A549 (cell line): ENCODE measurements around the gene PPCDC. TPM values are rescaled to one million over a fixed set of nuclear protein-coding genes. Genes with fewer than 3 reads are reported as not detected.

Source experiments
- ATAC-seq, 2 experiments: fragments of 200-7000 bp in 1 of 2; fragments of >200 bp in 1 of 2; cut with Nextera tagmentation in 1 of 2; cut with Tn5 transposase in 1 of 2; 3 replicates each; pipeline versions ENCODE4 v1.8.0 to v1.9.1; 2018 to 2020; ENCODE audit warnings: mild to moderate bottlenecking in 1 of 2, moderate library complexity in 1 of 2
- CTCF ChIA-PET: fragments of 300-600 bp; sonication (Branson Sonifier 250); formaldehyde crosslinking; extraction: SDS; loops from one replicate; lab custom pipeline; 2021; ENCODE audit warnings: antibody characterized with exemption, inconsistent platforms; lab: Yijun Ruan, JAX
- POLR2A ChIA-PET: fragments of 350-600 bp; formaldehyde crosslinking; extraction: SDS; loops from one replicate; lab custom pipeline; 2021; ENCODE audit warnings: antibody characterized with exemption, inconsistent platforms; lab: Yijun Ruan, JAX
- DNase-seq, 2 experiments: peaks; one replicate each; pipeline versions ENCODE4 v3.0.0 to v3.0.0-alpha.2; 2011 to 2016; ENCODE audit warnings: low read depth in 1 of 2, low spot score in 1 of 2
- FAIRE-seq: peaks from 2 replicates; lab custom pipeline; 2011; peaks lifted over from hg19 to GRCh38; lab: Jason Lieb, UNC
- H3K27ac ChIP-seq, 2 experiments: fragments of >200 bp; sonication (Bioruptor Twin); formaldehyde crosslinking; 3 replicates each; pipeline ENCODE4 v1.5.1; 2016 to 2017
- H3K4me1 ChIP-seq: fragments of >200 bp; sonication (Bioruptor Twin); formaldehyde crosslinking; 3 replicates; pipeline ENCODE4 v1.6.1; 2016
- H3K4me2 ChIP-seq: fragments of >200 bp; sonication (Bioruptor Twin); formaldehyde crosslinking; 3 replicates; pipeline ENCODE4 v1.6.1; 2016
- H3K4me3 ChIP-seq: fragments of >200 bp; sonication (Bioruptor Twin); formaldehyde crosslinking; 3 replicates; pipeline ENCODE4 v1.5.1; 2016
- H3K9me3 ChIP-seq: fragments of >200 bp; sonication (Bioruptor Twin); formaldehyde crosslinking; 3 replicates; pipeline ENCODE4 v1.6.1; 2016
- CHD2 ChIP-seq: fragments of 150-350 bp; IDR thresholded peaks from 2 replicates; pipeline ENCODE4 v1.6.1; 2014; ENCODE audit warnings: low read length; ENCODE audit not compliant: partially characterized antibody
- EP300 ChIP-seq, 2 experiments: fragments of >200 bp; sonication (Bioruptor Twin); formaldehyde crosslinking; IDR thresholded peaks; 2 replicates in 1 of 2; 3 replicates in 1 of 2; pipeline ENCODE4 v1.6.1; 2016 to 2017
- FOSL2 ChIP-seq, 2 experiments: fragments of 450-650 bp in 1 of 2; fragments of >200 bp in 1 of 2; sonication (Bioruptor Twin) in 1 of 2; formaldehyde crosslinking; IDR thresholded peaks; 2 replicates each; pipeline versions ENCODE4 v1.5.0 to v1.6.1; 2016 to 2020; ENCODE audit warnings: mild to moderate bottlenecking in 1 of 2, moderate library complexity in 1 of 2
- GATA3 ChIP-seq: IDR thresholded peaks from 2 replicates; pipeline ENCODE4 v1.6.1; 2012; ENCODE audit warnings: borderline replicate concordance
- HMGXB4 ChIP-seq: fragments of 250-450 bp; sonication (Bioruptor Pico); IDR thresholded peaks from 2 replicates; pipeline ENCODE4 v1.5.0; 2021; ENCODE audit warnings: mild to moderate bottlenecking, moderate library complexity, borderline replicate concordance
- HOXA7 ChIP-seq: fragments of 250-450 bp; sonication (Bioruptor Pico); IDR thresholded peaks from 2 replicates; pipeline ENCODE4 v1.5.0; 2020; ENCODE audit warnings: mild to moderate bottlenecking, moderate library complexity
- JUNB ChIP-seq: fragments of >200 bp; sonication (Bioruptor Twin); formaldehyde crosslinking; IDR thresholded peaks from 2 replicates; pipeline ENCODE4 v1.6.1; 2016
- KDM1A ChIP-seq: fragments of 200-600 bp; sonication (generic); IDR thresholded peaks from 2 replicates; pipeline ENCODE4 v1.6.1; 2016; ENCODE audit warnings: low read depth, mild to moderate bottlenecking
- MAFK ChIP-seq: fragments of 450-650 bp; IDR thresholded peaks from 2 replicates; pipeline ENCODE4 v1.6.1; 2014; ENCODE audit not compliant: partially characterized antibody
- NR3C1 ChIP-seq: fragments of >200 bp; sonication (Bioruptor Twin); formaldehyde crosslinking; IDR thresholded peaks from 3 replicates; pipeline ENCODE4 v1.6.1; 2017
- PBX3 ChIP-seq: IDR thresholded peaks from 2 replicates; pipeline ENCODE4 v1.6.1; 2012
- POLR2A ChIP-seq: IDR thresholded peaks from 2 replicates; pipeline ENCODE4 v1.6.1; 2012; ENCODE audit warnings: mild to moderate bottlenecking, low read length
- RAD21 ChIP-seq, 2 experiments: fragments of >200 bp in 1 of 2; sonication (Bioruptor Twin) in 1 of 2; formaldehyde crosslinking in 1 of 2; IDR thresholded peaks in 1 of 2; conservative IDR thresholded peaks in 1 of 2; 2 replicates in 1 of 2; 3 replicates in 1 of 2; pipeline ENCODE4 v1.6.1; 2012 to 2018; ENCODE audit warnings: inconsistent platforms in 1 of 2
- RARB ChIP-seq: fragments of 250-450 bp; sonication (Bioruptor Pico); IDR thresholded peaks from 2 replicates; pipeline ENCODE4 v1.8.0; 2021; ENCODE audit warnings: mild to moderate bottlenecking, moderate library complexity
- RCOR1 ChIP-seq: fragments of 150-350 bp; IDR thresholded peaks from 2 replicates; pipeline ENCODE4 v1.6.1; 2014; ENCODE audit warnings: antibody characterized with exemption, low read length, low read depth
- RFX5 ChIP-seq: fragments of 450-650 bp; IDR thresholded peaks from 2 replicates; pipeline ENCODE4 v1.7.1; 2014; ENCODE audit warnings: antibody characterized with exemption, mild to moderate bottlenecking, moderate library complexity
- RNF2 ChIP-seq: fragments of 200-600 bp; sonication (generic); IDR thresholded peaks from 2 replicates; pipeline ENCODE4 v1.6.1; 2016; ENCODE audit warnings: low read depth, mild to moderate bottlenecking, antibody characterized with exemption, moderate library complexity, borderline replicate concordance
- SMC3 ChIP-seq: fragments of >200 bp; sonication (Bioruptor Twin); formaldehyde crosslinking; IDR thresholded peaks from 3 replicates; pipeline ENCODE4 v1.6.1; 2018; ENCODE audit warnings: inconsistent platforms
- ZSCAN20 ChIP-seq: fragments of 250-450 bp; sonication (Bioruptor Pico); IDR thresholded peaks from 2 replicates; pipeline ENCODE4 v1.8.0; 2022; ENCODE audit warnings: mild to moderate bottlenecking, moderate library complexity
- WGBS: methylation state at CpG from one replicate; pipeline ENCODE4 v1.1.6; 2017; ENCODE audit errors: missing lambda C conversion rate; 5-methylcytosine and 5-hydroxymethylcytosine counted together
- polyA plus RNA-seq, 4 experiments: library from polyadenylated mRNA; depleted of rRNA in 3 of 4; stranded (reverse); fragments of >200 nt; fragmentation: RNase III in 1 of 4; extraction: RNeasy Plus Mini Kit Qiagen cat#74134 plus additional on column Dnase treatment in 1 of 4; gene quantifications; 2 replicates in 3 of 4; 3 replicates in 1 of 4; pipeline ENCODE4 v1.2.3, GENCODE V29; 2011 to 2017
- TF ChIP-seq, protein P1 (sequence below): IDR thresholded peaks from 2 replicates; pipeline ENCODE4 v1.6.1; 2012
- TF ChIP-seq, protein P2 (sequence below): IDR thresholded peaks from 2 replicates; pipeline ENCODE4 v1.6.1; 2012; ENCODE audit warnings: low read depth, borderline replicate concordance

PPCDC gene
- polyA plus RNA-seq, 2 of the 4 experiments (the other 2 are of a cell fraction), result 18.2 to 18.5 TPM

DNA sequence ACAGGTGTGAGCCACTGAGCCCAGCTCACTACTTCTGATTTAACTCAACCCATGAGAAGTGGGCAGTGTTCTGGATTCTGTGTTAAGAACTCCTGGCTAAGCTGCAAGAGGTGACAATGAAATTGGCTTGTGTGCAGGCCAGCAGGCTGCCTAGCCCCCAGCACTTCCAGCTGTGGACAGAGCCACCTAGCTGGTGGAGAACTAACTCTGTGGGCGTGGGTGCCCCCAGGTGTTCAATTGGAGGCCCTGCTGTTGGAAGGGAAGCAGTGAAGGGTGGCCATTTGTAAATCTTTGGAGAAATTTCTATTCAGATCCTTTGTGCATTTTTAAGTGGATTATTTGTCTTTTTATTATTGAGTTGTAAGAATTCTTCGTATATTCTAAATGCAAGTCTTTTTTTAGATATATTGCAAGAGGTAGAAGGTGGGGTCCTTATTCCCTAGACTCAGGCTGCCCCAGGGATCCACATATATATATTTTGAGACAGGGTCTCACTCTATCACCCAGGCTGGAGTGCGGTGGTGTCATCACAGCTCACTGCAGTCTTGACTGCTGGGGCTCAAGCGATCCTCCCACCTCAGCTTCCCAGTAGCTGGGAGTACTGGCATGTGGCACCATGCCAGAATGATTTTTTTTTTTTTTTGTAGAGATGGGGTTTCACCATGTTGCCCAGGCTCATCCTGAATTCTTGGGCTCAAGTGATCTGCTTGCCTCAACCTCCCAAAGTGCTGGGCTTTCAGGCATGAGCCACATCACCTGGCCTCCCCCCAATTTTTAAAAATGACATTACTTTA is 35.2 kb upstream of the PPCDC start (continued):
- TF ChIP-seq SMC3, result peak; percentile 63

- Histone ChIP-seq H3K27ac (no peak overlapping the region), H3K4me3 (no peak overlapping the region), H3K4me1 (no peaks in the 10 kb centered on the region), H3K9me3 (no peaks in the 10 kb centered on the region), H3K4me2 (no peak overlapping the region)
- no peak for ATAC-seq
- CTCF ChIA-PET, result interaction anchor here (1.2 to 3.9 kb wide), 4 partner anchors 15 to 215 kb away, joined by 4 to 30 read pairs (median 14); partner anchors contain the start of gene RPP25
- TF ChIP-seq MAFK (peak; percentile 87), HMGXB4 (no peak)
- no peak for DNase-seq
- no peak for FAIRE-seq
- POLR2A ChIA-PET, result no interaction called here
Measured at GRCh38 chr15:74989527-74989926, 33.9 kb upstream of the PPCDC start.

GRCh38 chr15:74992619-74993018 is 30.8 kb upstream of the PPCDC start:
- DNase-seq (no peak), ATAC-seq (no peak), FAIRE-seq (no peak)
- TF ChIP-seq, protein P1, sequence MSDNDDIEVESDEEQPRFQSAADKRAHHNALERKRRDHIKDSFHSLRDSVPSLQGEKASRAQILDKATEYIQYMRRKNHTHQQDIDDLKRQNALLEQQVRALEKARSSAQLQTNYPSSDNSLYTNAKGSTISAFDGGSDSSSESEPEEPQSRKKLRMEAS, result no peak
- TF ChIP-seq KDM1A (no peak), RFX5 (no peak), RNF2 (no peak)
- WGBS, result 15% methylated on average over 1 of the region's 1 CpG
- H3K9me3 ChIP-seq, result no peaks in the 10 kb centered on the region
- no peak overlapping the region for H3K27ac ChIP-seq
- no peak overlapping the region for H3K4me3 ChIP-seq
- H3K4me2 ChIP-seq, result no peak overlapping the region
- ChIA-PET POLR2A (no interaction called here), CTCF (interaction anchor here (0.7 to 1.1 kb wide), 2 partner anchors 18 to 36 kb away, joined by 3 to 4 read pairs; no protein-coding TSS in a partner anchor)
- peaks cover 7% of the 10 kb centered on the region; the same call in 2 of the 3 replicates for H3K4me1 ChIP-seq

GRCh38 chr15:74994236-74994635 is 29.2 kb upstream of the PPCDC start:
- DNase-seq (no peak), ATAC-seq (no peak), FAIRE-seq (no peak)
- Histone ChIP-seq H3K27ac (no peak overlapping the region), H3K4me3 (no peak overlapping the region), H3K9me3 (no peaks in the 10 kb centered on the region), H3K4me1 (peaks cover 7% of the 10 kb centered on the region; the same call in 2 of the 3 replicates), H3K4me2 (no peak overlapping the region)
- CTCF ChIA-PET, result interaction anchor here (1.0 to 2.8 kb wide), 2 partner anchors 38 to 55 kb away, joined by 3 to 13 read pairs; partner anchors contain the start of gene RPP25
- POLR2A ChIA-PET, result interaction anchor here (1.4 kb wide), 1 partner anchor 37 kb away, joined by 14 read pairs; the partner anchor contains the start of gene RPP25
- TF ChIP-seq CHD2 (no peak), JUNB (no peak), EP300 (IDR thresholded peaks at IDR 0.05) (no peak), POLR2A (no peak), RARB (CRISPR knock-in tag) (no peak), MAFK (no peak), NR3C1 (no peak)
- 0% methylated on average over 2 of the region's 2 CpGs for WGBS

GRCh38 chr15:74994685-74995084 is 28.7 kb upstream of the PPCDC start:
- ChIA-PET POLR2A (interaction anchor here (0.6 to 1.8 kb wide), 7 partner anchors 21 to 458 kb away, joined by 3 to 14 read pairs (median 5); partner anchors contain the start of genes MPI, PPCDC and RPP25), CTCF (interaction anchor here (1.0 to 2.8 kb wide), 7 partner anchors 17 to 153 kb away, joined by 3 to 13 read pairs (median 4); partner anchors contain the start of genes PPCDC and RPP25)
- Histone ChIP-seq H3K4me3 (peak overlapping the region; percentile 73; the same call in 2 of the 3 replicates), H3K4me1 (peaks cover 7% of the 10 kb centered on the region; the same call in 2 of the 3 replicates), H3K4me2 (peak overlapping the region; percentile 89), H3K9me3 (no peaks in the 10 kb centered on the region), H3K27ac (no peak overlapping the region)
- no peak for ATAC-seq
- 41% methylated on average over 5 of the region's 5 CpGs for WGBS
- DNase-seq, result no peak
- no peak for FAIRE-seq
- no peak for TF ChIP-seq PBX3
- TF ChIP-seq RCOR1, result no peak
- TF ChIP-seq HMGXB4, result no peak
- no peak for TF ChIP-seq GATA3
- TF ChIP-seq SMC3, result no peak
- no peak for TF ChIP-seq CHD2
- no peak for TF ChIP-seq RAD21 (conservative IDR thresholded peaks at IDR 0.05 in 1 of 2, IDR thresholded peaks at IDR 0.05 in 1 of 2)
- no peak for TF ChIP-seq ZSCAN20 (CRISPR knock-in tag)
- no peak for TF ChIP-seq NR3C1
- TF ChIP-seq HOXA7 (CRISPR knock-in tag), result no peak
- TF ChIP-seq FOSL2 (IDR thresholded peaks at IDR 0.05), result no peak
- TF ChIP-seq FOSL2 (CRISPR knock-in tag; IDR thresholded peaks at IDR 0.05), result no peak
- TF ChIP-seq, protein P2, sequence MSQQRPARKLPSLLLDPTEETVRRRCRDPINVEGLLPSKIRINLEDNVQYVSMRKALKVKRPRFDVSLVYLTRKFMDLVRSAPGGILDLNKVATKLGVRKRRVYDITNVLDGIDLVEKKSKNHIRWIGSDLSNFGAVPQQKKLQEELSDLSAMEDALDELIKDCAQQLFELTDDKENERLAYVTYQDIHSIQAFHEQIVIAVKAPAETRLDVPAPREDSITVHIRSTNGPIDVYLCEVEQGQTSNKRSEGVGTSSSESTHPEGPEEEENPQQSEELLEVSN, result no peak
